NCI-H524 treated with DMSO at 0.1 percent for 48 hours (cell line): Measurements from ENCODE around the gene AXIN1.
"Not testable (repeated sequence)": the region's sequence is repeated elsewhere in the genome, so short reads cannot be mapped to it uniquely, and the experiment has no call there.

Experiments
- DNase-seq: peaks from one replicate; lab custom pipeline; 2025; lab: John Stamatoyannopoulos, UW

Gene AXIN1

DNA sequence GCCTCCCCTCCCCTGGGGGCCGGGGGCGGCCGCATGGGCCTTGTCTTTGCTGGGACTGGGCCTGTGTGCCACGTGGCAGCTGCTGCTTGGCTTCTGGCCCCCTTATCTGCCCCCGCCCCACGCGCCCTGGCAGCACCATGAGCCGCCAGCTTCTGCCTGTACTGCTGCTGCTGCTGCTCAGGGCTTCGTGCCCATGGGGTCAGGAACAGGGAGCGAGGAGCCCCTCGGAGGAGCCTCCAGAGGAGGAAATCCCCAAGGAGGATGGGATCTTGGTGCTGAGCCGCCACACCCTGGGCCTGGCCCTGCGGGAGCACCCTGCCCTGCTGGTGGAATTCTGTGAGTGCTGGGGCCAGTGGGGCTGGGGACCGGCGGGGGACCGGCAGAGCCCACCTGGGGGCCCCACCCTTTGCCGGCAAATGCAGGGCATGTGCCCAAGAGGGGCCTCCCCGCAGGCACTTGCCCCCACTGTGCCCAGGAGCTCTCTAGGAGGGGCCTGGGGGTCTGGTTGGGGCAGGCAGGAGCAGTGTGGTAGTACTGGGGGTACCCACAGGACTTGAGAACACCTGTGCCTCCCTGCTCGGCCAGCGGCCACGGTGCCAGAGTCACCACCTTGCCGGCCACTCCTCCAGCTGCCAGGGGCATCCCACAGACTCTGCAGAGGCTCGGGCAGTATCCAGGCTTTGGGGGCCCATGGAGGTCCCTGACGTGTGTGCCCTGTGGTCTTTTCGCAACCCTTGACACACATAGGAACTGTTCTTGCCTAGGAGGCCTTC is 69.3 kb downstream of the AXIN1 start, which contains the start of gene PDIA2:
Gene PDIA2 (plus strand): TSS at position 132 of the 773 bp plus-strand sequence. CDS start 6 bp downstream, at position 138.
- DNase-seq = no peak

DNA sequence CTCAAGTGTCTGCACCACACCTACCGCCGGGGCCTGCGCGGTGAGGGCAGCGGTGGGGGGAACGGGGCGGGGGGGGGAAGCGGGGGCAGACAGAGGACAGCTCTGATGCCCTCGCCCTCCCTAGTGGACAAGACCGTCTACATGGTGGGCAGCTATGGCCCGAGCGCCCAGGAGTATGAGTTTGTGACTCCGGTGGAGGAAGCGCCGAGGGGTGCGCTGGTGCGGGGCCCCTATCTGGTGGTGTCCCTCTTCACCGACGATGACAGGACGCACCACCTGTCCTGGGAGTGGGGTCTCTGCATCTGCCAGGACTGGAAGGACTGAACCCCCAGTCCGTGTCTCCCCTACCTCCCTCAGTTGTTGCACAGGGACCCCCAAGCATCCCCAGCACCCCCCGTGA is 70.0 kb downstream of the AXIN1 start:
- DNase-seq = no peak

DNA sequence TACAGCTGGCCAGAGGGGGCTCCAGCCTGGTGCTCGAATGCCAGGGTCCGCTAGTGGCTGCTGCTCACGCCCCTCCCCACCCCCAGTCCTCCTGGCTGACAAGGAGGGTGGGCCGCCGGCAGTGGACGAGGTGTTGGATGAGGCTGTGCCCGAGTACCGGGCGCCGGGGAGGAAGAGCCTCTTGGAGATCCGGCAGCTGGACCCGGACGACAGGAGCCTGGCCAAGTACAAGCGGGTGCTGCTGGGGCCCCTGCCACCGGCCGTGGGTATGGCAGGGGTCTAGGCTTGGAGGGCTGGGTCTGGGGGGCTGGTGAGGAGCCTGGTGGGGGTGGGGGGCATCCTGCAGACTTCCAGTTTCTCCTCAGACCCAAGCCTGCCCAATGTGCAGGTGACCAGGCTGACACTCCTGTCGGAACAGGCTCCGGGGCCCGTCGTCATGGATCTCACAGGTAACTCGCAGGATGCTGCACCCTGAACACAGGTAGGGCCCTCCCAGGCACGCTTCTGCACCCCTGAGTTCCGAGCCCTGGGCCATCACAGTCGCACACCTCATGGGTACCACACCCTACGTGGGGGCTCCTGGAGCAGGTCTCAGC is 70.8 kb downstream of the AXIN1 start:
- DNase-seq = no peak

DNA sequence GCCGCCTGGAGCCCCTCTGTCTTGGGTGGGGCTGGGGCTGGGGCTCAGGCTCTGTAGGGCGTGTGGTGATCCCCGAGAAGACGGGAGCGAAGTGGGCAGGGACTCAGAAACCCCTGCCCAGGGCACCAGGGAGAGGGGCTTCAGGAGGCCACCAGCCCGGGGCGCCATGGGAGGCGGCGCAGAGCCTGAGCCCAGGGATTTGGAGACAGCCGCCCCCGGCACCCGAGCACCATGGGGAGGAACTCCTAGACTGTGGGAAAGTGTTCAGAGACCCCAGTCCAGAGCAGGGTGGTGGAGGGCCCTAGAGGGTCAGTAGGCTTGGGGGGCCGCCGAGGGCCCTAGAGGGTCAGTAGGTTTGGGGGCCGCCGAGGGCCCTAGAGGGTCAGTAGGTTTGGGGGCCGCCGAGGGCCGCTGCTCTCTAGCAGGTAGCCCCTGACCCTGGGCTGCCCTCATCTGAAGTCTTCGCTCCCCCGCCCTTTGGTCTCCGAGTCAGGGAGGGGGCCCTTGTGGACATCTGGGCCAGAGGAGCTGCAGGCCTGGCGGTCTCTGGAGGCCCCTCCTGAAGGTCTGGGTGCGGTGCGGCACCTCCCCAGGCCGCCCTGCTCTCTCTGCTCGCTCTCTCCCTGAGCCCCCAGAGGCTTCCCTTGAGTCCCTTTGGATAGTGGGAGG is 71.4 kb downstream of the AXIN1 start:
- no peak for DNase-seq

DNA sequence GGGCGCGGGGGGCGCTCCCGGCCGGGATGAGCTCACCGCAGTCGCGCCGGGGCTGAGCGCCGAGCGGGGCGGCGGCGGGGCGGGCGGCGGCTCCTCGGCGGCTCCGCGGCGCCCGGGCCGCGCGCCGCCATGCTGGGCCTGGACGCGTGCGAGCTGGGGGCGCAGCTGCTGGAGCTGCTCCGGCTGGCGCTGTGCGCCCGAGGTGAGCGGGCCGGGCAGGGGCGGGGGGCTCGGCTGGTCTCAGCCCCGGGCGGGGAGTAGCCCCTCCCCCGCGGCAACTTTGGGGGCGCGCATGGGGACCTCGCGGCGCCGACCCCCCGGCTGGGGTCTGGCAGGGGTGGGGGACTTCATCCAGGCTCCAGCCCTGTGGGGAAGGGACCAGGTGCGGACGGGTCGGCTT is 72.0 kb downstream of the AXIN1 start, which contains the start of gene ARHGDIG:
Gene ARHGDIG (plus strand): TSS at position 40 of the 400 bp plus-strand sequence. CDS start 90 bp downstream, at position 130.
- no peak for DNase-seq

DNA sequence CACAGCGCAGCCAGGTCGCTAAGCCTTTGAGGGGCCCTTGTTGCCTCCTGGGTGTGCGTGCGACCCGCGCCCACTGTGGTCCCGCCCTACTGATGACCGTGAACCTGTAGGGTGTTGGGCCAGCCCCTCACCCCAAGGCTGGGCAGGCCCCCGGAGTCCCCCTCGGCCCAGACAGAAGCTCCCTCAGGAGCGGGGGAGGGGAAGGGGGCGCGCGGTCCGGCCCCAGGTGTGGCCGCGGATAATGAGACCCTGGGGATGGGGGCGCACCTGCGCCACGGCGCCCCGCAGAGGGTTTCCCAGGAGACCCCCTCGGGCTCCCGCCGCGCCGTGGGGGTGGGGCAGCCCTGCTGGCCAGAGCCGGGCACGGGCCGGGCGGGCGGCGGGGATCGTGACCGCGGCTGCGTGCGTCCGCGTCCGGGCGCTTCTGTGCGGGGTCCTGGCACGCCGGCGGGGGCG is 72.5 kb downstream of the AXIN1 start:
- DNase-seq = no peak

DNA sequence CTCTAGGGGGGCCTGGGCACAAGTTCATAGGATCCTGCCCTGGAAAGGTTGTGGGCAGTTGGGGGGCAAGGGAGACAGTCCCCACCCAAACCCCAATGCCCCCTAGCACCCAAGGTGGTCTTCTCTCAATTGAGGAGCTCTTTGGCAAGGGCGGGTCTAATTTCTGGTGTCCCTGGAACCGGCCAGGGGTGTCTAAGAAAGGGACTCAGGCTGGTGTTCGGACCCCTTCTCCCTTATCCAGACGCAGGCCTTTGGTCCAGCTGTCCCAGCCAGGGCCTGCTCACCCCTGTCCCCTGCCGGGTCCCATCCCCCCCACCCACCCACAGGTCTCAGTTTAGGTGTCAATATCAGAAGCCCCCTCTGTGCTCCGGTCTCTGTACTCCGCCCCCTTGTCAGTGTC is 73.0 kb downstream of the AXIN1 start:
- DNase-seq = no peak

DNA sequence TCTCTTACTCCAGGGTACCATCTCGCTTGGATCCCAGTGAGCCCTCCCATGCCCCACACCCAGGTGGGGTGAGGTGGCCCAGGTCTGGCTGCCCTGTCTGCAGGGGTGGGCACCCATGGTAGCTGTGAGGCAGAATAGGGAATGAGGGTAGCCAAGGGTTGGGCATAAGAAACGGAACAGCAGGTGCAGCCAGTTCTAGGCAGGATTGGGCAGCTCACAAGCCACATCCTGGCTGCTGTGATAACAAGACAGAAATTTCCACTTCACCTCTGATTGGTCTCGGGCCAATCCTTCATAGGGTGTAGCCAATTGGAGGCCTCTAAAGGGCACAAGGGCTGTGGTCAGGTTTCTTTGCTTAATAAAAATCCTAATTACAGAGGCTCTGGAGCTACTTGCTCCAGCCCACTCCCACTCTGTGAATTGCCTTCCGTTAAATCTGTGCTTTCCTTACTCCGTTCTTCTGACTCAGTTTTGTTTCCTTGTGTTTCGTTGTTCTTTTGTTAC is 73.6 kb downstream of the AXIN1 start:
- DNase-seq = no peak

DNA sequence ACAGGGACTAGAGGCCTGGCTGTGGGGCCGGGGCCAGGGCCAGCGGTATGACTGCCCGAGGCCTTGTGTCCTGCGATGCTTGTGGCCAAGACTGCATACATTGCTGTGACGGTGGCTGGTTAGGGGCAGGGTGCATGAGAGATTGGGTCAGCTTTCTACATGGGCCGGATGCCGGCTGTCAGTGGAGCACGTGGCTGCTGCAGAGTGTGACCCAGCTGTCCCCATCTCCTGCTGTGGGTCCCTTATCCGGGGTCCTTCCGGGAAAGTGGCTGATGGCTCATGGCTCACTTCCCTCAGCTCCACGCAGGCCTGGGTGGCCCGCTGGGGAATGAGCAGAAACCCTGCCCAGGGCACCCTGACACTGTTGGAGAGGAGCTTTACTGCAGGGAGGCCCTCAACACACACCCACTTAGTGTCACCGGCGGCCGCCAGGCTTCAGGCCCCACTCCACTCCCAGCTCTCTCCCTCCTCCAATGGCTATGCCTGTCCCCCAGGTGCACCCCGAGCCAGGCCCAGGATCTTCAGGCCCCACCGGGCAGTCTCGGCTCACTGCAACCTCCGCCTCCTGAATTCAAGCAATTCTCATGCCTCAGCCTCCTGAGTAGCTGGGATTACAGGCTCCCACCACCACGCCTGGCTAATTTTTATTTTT is 76.0 kb downstream of the AXIN1 start:
- no peak for DNase-seq

DNA sequence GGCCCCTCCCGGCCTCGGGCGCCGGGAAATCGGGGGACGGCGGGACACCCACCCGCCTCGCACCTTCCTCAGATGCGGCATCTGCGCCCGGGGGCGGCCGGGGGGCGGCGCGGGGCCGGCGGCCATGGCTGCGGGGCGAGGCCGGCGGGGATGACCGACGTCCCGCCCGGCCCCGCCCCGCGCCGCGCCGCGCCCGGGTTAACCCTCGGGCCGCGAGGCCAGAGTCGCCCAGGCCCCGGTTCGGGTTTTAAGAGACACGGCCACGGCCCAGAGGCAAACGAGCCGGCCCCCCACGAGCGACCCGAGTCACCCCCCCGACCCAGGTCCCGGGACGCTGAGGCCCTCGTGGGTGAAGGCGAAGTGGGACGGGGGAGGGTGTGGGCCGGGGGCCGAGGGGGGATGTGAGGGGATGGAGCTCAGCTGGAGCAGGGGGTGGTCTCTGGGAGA is 76.7 kb downstream of the AXIN1 start, which contains the start of gene RGS11:
Gene RGS11 (minus strand): TSS at position 159 of the 447 bp plus-strand sequence. CDS start 33 bp downstream, at position 126.
- no peak for DNase-seq

DNA sequence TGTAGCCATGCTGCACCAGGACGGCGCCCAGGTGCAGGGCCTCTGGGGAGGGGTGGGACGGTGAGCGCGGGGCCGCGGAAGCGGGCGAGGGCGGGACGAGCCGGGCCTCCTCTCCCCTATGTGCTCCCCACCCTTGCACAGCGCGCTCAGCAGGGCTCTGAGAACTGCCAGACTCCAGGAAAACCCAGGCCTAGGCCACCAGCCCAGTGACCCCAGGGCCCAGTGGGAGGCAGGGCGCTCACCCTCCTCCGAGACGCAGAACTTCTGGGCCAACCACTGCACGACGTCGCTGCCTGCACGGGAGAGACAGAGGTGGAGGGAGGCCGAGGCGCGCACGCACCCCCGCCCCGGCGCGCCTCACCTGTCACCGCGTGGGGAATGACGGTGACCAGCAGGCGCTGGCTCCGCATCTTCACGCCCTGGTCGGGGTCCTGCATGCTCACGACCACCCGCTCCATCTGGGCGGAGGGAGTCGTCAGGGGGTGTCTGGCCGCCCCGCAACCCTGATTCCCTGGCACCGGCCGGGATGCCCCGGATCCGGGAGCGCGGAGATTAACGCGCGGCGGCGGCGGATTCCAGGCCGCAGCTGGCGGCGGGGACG is 77.4 kb downstream of the AXIN1 start:
- DNase-seq = no peak

DNA sequence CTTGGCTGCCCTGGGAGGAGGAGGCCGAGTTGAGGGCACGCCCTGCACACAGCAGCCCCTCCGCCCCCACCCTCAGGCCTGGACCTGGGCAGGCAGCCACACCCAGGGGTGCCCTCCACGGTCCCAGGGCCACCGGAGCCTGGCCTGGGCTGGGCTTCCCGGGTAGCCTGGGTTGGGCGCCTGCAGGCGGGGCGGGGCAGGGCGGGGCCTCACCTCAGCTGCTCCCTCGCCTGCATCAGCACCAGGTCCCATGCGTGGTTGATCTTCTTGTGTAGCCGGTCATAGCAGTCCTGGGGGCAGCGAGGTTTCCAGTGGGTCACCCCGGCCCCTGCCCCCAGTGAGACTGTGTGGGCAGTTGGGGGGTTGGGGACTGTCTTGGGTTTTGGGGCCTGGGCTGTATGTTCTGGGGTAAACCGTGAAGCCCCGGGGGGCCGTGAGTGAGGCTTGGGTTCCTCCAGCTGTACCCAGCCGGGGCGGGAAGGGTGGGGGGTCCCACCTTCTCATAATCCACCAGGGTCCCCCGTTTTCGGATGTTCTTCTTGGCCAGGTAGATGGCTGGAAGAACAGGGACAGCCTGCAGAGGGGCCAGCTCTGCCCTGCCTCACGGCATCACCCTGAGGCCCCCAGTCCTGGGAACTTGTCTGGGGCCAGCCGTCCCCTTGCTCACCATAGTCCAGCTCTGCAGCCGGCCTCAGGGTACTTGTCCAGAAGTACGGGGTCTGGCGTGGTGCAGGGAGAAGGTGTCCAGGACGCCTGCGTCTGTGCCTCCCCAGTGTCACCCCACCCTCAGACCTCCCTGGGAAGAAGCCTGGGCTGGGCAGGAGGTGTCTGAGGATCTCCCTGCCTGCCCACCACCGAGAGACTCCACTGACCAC is 78.7 kb downstream of the AXIN1 start:
- no peak for DNase-seq

DNA sequence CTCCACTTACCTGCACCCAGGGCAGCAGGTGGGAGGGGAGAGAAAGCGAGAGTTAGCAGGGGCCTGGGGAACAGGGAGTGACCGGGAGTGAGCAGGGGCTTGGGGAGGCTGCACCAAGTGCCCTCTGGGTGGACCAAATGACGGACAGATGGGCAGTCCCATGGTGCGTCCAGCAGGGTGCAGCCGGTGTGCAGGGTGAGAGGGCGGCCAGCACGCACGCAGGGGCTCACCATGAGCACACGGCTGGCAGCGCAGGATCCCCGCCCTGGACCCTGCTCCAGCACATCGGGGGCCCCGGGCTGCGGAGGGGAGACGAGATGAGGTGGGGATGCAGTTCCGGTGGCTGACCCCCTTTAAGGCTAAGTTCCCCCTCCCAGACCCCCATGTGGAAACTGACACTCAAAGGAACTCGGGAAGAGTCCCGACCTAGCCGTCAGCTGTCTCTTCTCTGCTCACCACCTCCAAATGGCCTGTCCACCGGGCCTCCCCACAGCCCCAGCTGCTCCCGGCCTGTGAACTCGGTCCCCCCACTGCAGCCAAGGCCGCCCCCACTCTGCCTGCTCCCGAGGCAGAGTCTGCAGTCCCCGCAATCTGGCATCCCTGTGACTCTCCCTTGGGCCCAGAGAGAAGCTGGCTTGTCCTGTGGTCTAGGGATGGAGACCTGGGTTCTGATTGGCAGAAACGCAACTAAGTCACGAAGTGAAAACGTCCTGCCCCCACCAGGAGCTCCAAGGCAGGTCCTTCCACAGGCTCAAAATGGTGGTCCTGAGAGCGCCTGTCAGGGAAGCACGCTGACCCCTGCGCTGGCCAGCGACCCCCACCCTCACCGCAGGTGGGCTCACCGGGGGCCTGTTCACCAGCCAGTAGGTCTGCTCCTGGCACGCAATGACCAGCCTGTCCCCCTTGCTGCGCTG is 79.6 kb downstream of the AXIN1 start:
- no peak for DNase-seq

DNA sequence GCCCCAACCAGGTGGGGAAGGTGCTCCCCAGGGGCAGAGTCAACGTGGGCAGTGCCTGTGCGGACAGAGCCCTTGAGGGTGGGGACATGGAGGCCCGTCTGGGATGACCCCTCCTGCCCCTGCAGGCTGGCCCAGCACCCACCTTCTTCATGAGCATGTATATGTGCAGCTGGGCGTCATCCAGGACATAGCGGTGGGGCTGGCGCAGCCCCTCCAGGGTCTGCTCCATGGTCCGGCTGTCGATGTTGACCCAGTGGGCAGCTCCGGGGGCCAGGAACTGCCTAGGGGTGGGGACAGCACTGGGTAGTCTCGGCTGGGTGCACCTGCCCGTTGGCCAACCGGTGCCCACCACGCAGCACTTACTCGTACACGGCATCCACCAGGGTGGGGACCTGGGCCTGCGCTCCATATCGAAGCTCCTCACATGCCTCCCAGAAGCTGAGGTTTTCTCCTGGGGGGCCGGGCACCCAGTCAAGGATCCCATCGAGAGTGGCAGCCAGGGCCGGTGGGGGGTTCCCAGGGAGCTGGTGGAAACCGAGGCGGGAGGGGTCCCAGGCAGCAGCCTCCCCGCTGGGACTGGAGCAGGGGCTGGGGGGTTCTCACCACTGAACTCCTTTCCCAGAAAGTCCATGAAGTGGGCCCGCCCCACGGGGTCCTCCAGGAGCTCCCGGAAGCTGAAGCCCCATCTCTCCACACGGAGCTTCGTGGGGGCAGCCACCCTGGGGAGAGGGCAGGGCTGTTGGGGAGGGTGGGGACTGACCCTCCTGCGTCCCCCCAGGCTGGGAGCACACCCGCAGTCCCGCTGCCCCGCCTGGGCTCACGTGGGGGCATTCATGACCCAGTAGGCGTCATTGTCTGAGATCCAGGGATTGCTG is 81.9 kb downstream of the AXIN1 start:
- no peak for DNase-seq

DNA sequence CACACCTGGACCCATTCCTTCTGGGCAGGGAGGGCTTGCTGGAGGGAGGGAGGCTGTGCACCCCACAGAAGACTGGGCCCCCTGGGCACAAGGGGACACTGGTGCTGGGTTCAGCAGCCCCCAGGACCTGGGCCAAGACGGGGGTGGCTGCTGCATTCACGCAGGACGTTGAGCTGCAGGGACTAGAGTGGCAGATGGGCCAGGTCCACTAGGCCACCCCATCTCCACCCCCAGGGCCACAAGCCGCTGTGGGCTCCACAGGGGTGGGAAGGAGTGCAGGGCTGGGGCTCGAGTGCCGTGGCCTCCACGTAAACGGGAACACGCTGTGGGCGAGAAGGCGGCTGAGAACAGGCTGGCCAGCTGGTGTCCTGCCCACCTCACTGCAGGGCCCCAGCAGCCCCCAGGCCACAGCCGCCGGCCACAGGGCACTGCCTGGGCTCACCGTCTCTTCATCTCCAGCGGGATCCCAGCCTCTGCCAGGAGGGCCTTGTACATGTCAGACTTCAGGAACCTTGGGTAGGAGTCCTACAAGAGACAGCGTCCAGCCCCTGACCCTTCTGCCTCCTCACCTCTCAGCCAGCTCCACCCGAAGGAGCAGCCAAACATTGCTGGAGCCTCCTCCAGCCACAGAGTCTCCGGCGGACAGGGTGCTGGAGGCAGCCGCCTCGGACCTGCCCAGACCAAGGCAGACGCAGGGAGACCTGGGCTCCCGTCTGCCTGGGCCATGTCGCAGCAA is 83.3 kb downstream of the AXIN1 start:
- no peak for DNase-seq

DNA sequence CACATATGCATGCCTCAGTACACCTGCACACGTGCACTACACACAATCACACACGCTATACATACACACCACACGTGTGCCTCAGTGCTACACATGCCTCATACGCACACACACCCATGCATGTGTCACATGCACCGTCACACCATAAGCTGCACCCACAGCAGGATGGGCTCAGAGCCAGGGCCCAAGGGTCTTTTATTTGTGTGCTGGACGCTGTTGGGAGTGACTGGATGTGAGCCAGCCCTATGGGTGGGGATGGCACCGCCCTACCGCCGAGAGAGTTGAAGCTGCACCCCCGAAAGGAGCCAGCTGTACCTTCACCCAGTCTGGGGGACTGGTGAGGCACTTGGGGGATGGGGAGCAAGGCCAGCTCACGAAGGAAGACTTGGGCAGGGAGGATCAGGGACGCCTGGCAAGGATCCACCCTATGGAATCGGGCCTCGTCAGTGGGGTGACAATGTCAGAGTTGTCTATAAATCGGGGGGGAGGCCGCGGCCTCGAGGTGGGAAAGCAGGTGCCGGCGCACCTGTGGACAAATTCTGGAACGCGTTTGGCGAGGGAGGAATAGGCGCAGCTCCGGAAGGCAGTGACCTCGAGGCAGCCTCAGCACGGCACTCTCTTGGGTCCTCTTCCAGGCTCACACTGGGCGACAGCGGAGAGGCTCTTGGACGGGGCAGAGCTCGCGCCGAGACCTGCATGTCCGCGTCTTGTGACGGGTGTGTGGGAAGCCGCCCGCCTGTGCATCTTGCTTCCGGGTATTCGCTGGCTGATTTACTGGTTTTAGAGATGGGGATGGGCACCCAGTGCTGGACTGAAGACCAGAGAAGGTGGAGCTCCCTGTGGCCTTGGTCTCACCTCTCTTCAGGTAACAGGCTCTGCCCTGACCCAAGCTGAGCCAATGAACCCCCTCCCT is 84.1 kb downstream of the AXIN1 start:
- DNase-seq = no peak

DNA sequence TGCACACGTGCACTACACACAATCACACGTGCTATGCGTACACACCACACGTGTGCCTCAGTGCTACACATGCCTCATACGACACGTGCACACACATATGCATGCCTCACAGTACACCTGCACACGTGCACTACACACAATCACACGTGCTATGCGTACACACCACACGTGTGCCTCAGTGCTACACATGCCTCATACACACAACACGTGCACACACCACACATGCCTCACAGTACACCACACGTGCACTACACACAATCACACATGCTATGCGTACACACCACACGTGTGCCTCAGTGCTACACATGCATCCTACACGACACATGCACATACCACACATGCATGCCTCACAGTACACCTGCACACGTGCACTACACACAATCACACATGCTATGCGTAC is 85.0 kb downstream of the AXIN1 start:
- DNase-seq = not testable (repeated sequence)
